ENCODE results near the gene BZW2. TPM values are rescaled to one million over a fixed set of nuclear protein-coding genes. Genes with fewer than 3 reads are reported as not detected.

Gene BZW2
- total RNA-seq, 2 donors from 2014 or later: 133 to 144 TPM

DNA sequence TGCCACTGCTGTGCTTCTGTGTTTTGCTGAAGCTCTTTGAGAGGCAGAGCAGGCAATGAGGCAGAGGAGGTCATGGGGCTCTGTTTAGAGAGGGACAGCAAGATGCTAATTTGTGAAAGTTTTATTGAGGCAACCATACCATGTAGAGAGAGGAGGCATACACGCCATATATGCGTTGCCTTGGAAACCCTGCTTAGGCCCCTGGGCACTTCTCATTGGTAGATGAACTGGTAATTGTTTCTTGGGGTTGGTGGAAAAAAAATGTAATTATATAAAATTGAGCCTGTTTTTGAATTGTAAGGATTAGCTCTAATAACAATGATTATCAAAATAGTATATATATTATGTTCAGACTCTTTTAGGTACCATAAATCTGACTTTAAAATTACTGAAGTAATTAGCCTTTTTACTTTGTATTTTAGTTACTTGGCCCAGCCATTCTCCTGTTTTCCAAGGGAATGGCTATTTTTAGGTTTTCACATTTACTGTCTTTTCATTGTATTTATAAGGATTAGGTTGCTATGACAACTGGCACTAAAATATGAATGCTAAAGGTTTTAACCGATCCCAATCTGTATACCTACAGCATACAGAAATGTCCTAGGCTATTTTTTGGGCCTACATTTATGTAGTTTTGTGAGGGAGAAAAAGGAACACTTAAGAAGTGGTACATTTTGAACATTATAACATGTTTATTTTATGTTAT, 52.4 kb downstream of the BZW2 start:
- ATAC-seq (no peak), DNase-seq (no peak)
- intact Hi-C loops (cut with DNase I): loop anchor here (5.0 to 10.0 kb wide), 2 partner anchors 216 to 219 kb away; no protein-coding TSS in a partner anchor

DNA sequence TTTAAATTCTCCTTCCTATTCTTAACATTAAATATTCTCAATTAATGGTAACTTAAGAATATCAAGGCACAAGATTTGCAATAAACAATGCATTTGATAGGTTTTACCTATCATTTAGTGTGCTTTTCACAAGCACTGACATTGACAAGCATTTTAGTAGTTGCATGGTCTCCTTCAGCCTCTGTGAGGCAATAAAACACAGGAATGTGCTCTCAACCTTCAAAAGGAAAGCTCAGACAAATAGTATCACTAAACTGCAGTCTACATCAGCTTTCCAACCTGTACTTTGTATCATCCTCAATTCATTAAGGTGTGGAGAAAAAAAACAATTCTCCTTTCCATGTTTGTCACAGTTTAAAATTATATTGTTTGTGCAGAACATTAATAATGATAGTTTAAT, 56.5 kb downstream of the BZW2 start:
- intact Hi-C loops (cut with DNase I): no loop called here
- DNase-seq (no peak), ATAC-seq (no peak)

GRCh38 chr7:16708511-16708910, 62.5 kb downstream of the BZW2 start:
- no peak for DNase-seq
- ATAC-seq: no peak
- intact Hi-C loops (cut with DNase I): no loop called here

GRCh38 chr7:16708980-16709379, 63.0 kb downstream of the BZW2 start:
- peak in 1 of 2 donors; percentile 90 for ATAC-seq

GRCh38 chr7:16710651-16711050, 64.7 kb downstream of the BZW2 start:
- ATAC-seq (no peak), DNase-seq (no peak)
- intact Hi-C loops (cut with DNase I): no loop called here

More at GRCh38 chr7:16708980-16709379, 63.0 kb downstream of the BZW2 start:
- intact Hi-C loops (cut with DNase I): no loop called here
- no peak for DNase-seq

- intact Hi-C loops (cut with DNase I): no loop called here
- ATAC-seq (no peak), DNase-seq (no peak)
Measured at GRCh38 chr7:16711730-16712129, 65.7 kb downstream of the BZW2 start.

GRCh38 chr7:16712916-16713315, 66.9 kb downstream of the BZW2 start:
- intact Hi-C loops (cut with DNase I): no loop called here
- ATAC-seq: no peak
- no peak for DNase-seq

- ATAC-seq (no peak), DNase-seq (no peak)
- intact Hi-C loops (cut with DNase I): no loop called here
Measured at GRCh38 chr7:16715928-16716327, 69.9 kb downstream of the BZW2 start.

GRCh38 chr7:16718111-16718656, 72.2 kb downstream of the BZW2 start:
- no peak for ATAC-seq
- no peak for DNase-seq
- intact Hi-C loops (cut with DNase I): no loop called here

DNA sequence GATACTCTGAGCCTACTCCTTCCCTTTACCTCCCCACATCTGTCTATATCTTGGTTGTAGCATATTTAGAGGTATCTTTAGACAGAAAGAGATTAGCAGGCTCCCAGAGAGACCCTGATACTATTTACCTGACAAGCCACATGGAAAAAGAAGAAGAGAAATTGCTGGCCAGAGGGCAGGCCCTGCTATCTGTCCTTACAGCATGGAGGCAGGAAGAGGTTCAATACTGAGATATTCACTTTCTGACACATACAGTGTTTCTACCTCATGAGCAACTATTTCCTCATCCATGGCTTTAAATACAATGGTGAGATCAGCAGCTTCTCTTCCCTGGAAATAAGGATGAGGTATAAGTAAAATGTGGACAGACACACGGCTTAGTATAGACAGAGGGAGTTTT, 73.7 kb downstream of the BZW2 start:
- no peak for DNase-seq
- intact Hi-C loops (cut with DNase I): no loop called here
- ATAC-seq: no peak

- DNase-seq (no peak), ATAC-seq (no peak)
- intact Hi-C loops (cut with DNase I): no loop called here
Measured at GRCh38 chr7:16721541-16721940, 75.6 kb downstream of the BZW2 start.

DNA sequence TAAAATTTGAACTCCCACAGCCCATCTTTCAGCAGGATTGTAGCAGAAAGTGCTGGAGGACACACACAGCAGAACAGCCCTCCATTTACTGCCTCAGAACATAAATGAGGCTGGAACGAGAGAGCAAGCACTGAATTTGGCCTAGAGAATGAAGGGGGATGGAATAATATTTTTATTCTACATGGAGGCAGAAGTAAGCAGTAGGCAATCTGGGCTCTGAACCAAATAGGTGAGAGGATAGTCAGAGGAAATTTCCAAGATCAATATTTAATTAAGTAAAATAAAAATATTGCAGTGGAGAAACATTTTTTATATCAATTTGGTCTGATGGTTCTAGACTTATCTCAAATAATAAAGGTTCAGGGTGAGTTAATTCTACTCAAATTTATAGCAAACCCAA, 78.4 kb downstream of the BZW2 start:
- intact Hi-C loops (cut with DNase I): no loop called here
- no peak for ATAC-seq
- no peak for DNase-seq

GRCh38 chr7:16726189-16726588, 80.2 kb downstream of the BZW2 start:
- intact Hi-C loops (cut with DNase I): no loop called here
- DNase-seq (no peak), ATAC-seq (no peak)

GRCh38 chr7:16727736-16728135, 81.8 kb downstream of the BZW2 start:
- DNase-seq (no peak), ATAC-seq (no peak)
- intact Hi-C loops (cut with DNase I): no loop called here

DNA sequence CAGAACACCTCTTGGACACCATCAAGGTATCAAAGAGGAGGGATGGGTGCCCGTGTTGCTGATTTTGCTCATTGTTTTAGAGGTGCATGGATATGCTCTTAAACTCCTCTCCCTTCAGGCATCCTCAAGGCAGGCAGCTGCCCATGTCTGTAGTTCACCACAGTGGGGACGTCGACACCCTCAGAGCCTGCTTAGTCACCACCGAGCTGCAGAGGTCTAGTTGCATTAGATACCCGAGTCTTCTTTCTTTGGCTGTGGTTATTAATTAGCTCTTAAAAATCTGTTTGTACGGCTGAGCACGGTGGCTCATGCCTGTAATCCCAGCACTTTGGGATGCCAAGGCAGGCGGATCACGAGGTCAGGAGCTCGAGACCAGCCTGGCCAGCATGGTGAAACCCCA, 82.8 kb downstream of the BZW2 start:
- DNase-seq (no peak), ATAC-seq (no peak)
- intact Hi-C loops (cut with DNase I): no loop called here

DNA sequence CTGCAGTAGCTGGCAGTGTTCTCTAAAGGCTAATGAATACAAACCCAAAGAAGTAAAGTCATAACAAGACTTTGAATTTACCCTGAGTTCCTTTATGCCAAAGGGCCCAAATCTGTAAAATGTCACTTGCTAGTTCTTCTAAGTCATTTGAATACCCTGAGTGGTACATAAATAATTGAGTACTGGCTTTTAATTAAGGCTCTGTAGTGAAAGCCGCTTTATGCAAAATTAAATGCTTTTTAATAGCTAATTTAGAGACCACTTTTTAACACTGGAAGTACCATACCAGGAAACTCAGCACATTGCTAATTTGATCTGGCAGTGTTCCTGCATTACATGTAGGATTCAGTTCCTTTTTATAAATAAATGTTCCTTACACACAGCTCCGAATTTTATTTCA, 83.6 kb downstream of the BZW2 start:
- intact Hi-C loops (cut with DNase I): no loop called here
- no peak for ATAC-seq

GRCh38 chr7:16730937-16731336, 85.0 kb downstream of the BZW2 start:
- ATAC-seq (no peak), DNase-seq (no peak)
- intact Hi-C loops (cut with DNase I): no loop called here

More for the DNA sequence above, 83.6 kb downstream of the BZW2 start:
- no peak for DNase-seq

DNA sequence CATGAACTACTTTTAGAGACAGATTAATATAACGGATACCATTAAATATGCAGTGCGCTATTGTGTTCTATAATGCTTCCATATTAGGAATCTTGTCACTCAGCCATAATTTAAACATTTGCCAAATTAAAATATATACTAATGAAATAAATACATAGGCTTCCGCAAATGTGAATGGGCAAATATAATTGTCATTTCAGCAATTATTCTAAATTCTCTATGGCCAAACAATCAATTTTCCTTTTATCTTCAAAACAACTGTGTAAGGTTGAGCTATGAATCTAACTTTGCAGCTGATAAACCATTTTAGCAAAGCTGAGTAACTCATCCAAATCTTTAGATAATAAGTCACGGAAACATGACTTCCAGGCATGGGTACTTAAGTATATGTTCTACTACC, 86.8 kb downstream of the BZW2 start:
- ATAC-seq (no peak), DNase-seq (no peak)
- intact Hi-C loops (cut with DNase I): no loop called here

DNA sequence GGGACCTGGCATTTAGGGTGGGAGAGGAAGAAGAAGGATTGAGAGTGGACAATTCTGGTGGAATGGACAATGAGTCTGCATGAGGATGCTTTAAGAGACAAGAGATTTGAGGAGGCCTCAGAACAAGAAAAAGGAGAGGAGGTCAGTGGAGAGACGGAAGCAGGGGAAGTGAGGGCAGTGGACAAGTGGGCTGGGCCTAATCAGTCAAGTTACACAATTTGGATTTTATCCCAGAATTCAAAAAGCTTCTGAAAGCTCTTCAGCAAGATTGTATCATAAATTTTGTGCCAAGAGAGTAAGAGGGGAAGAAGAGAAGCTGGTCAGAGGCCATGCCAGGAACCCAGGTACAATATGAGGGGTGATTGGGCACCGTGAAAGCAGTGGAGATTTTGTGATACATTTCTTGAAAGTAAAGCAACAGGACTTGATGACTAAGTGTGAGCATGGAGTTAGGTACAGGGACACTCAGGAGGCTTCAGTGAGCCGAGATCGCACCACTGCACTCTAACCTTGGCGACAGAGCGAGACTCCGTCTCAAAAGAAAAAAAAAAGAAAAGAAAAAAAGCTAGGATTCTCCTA, 88.3 kb downstream of the BZW2 start:
- DNase-seq (no peak), ATAC-seq (peak; percentile 70 to 83)
- intact Hi-C loops (cut with DNase I): no loop called here

- DNase-seq: no peak
- no peak for ATAC-seq
- intact Hi-C loops (cut with DNase I): no loop called here
Measured at GRCh38 chr7:16735020-16735419, 89.0 kb downstream of the BZW2 start.

All from left cardiac atrium (tissue), 4 donors.